Mucosa of rectum (tissue), 2 donors: ENCODE data around the gene MYBPH.

ENCODE experiments used
- H3K27ac ChIP-seq, 2 donors: one replicate each; pipeline ENCODE4 v1.7.0; 2013; ENCODE audit warnings: inconsistent platforms in 2 of 2, low read depth in 2 of 2, low read length in 2 of 2
- H3K27me3 ChIP-seq, 2 donors: one replicate each; pipeline ENCODE4 v1.7.0; 2013; ENCODE audit warnings: low read length in 2 of 2; ENCODE audit not compliant: control insufficient read depth in 2 of 2, insufficient read depth in 2 of 2
- H3K36me3 ChIP-seq, 2 donors: one replicate each; pipeline ENCODE4 v1.7.0; 2013; ENCODE audit warnings: low read length in 2 of 2; ENCODE audit not compliant: control insufficient read depth in 2 of 2, insufficient read depth in 2 of 2
- H3K4me1 ChIP-seq, 2 donors: one replicate each; pipeline ENCODE4 v1.7.0; 2013; ENCODE audit warnings: low read length in 2 of 2, mild to moderate bottlenecking in 1 of 2; ENCODE audit not compliant: control insufficient read depth in 2 of 2, insufficient read depth in 2 of 2
- H3K4me3 ChIP-seq, 2 donors: one replicate each; pipeline ENCODE4 v1.7.0; 2013; ENCODE audit warnings: low read length in 2 of 2
- H3K9ac ChIP-seq, 2 donors: one replicate each; pipeline ENCODE4 v1.7.0; 2013; ENCODE audit warnings: low read length in 2 of 2, low read depth in 1 of 2, mild to moderate bottlenecking in 1 of 2
- H3K9me3 ChIP-seq, 2 donors: one replicate each; pipeline ENCODE4 v1.7.0; 2013; ENCODE audit warnings: low read length in 2 of 2; ENCODE audit not compliant: control insufficient read depth in 2 of 2
- donor health status: healthy.
- donor health status: Normal muscosa, but diverticular disease.

The MYBPH gene

GRCh38 chr1:203124011-203124410 lies 51.6 kb downstream of the MYBPH start:
- Histone ChIP-seq H3K27ac (no peak overlapping the region), H3K27me3 (peaks cover 18 to 32% of the 10 kb centered on the region in 2 donors), H3K36me3 (no peaks in the 10 kb centered on the region), H3K9me3 (no peaks in the 10 kb centered on the region), H3K9ac (no peak overlapping the region), H3K4me3 (no peak overlapping the region), H3K4me1 (peaks cover 10 to 12% of the 10 kb centered on the region in 2 donors)

GRCh38 chr1:203122159-203122558 lies 53.5 kb downstream of the MYBPH start:
- H3K9ac ChIP-seq, result no peak overlapping the region
- H3K27me3 ChIP-seq, result peaks cover 22 to 30% of the 10 kb centered on the region in 2 donors
- no peak overlapping the region for H3K27ac ChIP-seq
- H3K9me3 ChIP-seq, result no peaks in the 10 kb centered on the region
- no peak overlapping the region for H3K4me3 ChIP-seq
- H3K4me1 ChIP-seq, result peaks cover 3% of the 10 kb centered on the region in 2 donors
- no peaks in the 10 kb centered on the region for H3K36me3 ChIP-seq

GRCh38 chr1:203121186-203122015 lies 54.2 kb downstream of the MYBPH start:
- H3K9me3 ChIP-seq, result no peaks in the 10 kb centered on the region
- H3K36me3 ChIP-seq, result no peaks in the 10 kb centered on the region
- peaks cover 22 to 24% of the 10 kb centered on the region in 2 donors for H3K27me3 ChIP-seq
- peaks cover 0 to under 1% of the 10 kb centered on the region in 2 donors for H3K4me1 ChIP-seq
- H3K4me3 ChIP-seq, result no peak overlapping the region
- H3K9ac ChIP-seq, result no peak overlapping the region
- no peak overlapping the region for H3K27ac ChIP-seq

GRCh38 chr1:203120325-203121153 lies 55.1 kb downstream of the MYBPH start:
- Histone ChIP-seq H3K27me3 (peaks cover 14 to 26% of the 10 kb centered on the region in 2 donors), H3K9me3 (no peaks in the 10 kb centered on the region)

More at GRCh38 chr1:203120325-203121153, 55.1 kb downstream of the MYBPH start:
- no peak overlapping the region for H3K4me3 ChIP-seq
- H3K9ac ChIP-seq, result no peak overlapping the region
- no peaks in the 10 kb centered on the region for H3K36me3 ChIP-seq
- no peaks in the 10 kb centered on the region for H3K4me1 ChIP-seq
- no peak overlapping the region for H3K27ac ChIP-seq
